ENCODE measurements around the gene NSDHL.

The NSDHL gene

DNA sequence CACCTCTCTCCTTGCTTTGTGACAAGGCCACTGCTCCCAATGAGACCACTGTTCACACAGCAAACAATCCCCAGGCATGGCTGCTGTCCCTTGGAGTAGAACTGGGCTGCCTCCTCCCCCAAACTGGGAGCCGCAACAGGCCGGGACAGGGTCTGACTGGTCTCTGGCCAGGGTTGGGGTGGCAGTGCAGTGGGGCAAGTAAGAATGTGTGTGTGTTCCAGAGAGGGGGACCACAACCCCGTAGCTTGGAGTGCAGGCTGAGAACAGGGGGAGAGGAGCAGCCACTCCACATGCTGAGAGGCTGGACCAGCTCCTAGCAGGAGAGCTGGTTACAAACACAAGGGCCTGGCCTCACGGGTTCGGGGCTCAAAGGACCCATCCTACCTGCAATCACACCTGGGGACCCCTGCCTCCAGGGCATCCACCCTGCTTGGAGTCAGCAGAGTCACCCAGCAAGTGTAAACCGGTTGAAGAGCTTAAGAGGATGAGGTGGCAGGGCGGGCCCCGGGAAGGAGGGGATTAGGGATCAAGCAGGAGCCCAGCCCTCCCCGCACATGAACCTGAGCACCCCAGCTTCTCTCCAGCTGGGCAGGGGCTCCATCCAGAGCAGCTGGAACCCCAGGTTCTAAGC, 63.2 kb downstream of the NSDHL start:
- TF ChIP-seq POLR2A (IDR thresholded peaks at IDR 0.05; ENCODE audit: low read length) (no peak), GATA1 (IDR thresholded peaks at IDR 0.05; ENCODE audit: low read depth, low read length) (no peak)
- no peak for DNase-seq

DNA sequence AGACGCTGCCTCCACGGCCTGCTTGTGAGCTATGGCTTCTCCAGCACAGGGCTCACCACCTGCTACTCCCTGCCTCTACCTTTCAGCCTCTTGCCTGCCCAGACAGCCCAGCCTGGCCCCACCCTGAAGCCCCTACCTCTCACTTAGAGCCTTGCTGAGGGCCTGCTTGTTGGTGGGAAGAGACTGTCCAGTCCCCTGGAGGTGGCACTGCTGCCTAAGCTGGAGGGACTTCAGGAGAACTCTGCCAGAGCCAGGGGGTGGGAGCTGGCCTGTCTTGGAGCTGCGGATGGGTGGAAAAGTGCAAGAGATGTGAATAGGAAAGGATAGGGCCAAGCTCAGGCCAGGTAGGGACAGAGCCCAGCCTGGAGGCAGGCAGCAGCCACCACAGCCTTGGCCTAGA, 64.3 kb downstream of the NSDHL start:
- no peak for DNase-seq
- TF ChIP-seq POLR2A (IDR thresholded peaks at IDR 0.05; ENCODE audit: low read length): no peak
- TF ChIP-seq GATA1 (IDR thresholded peaks at IDR 0.05; ENCODE audit: low read depth, low read length): no peak

GRCh38 chrX:152895724-152896420, 65.0 kb downstream of the NSDHL start:
- TF ChIP-seq GATA1 (IDR thresholded peaks at IDR 0.05; ENCODE audit: low read depth, low read length): no peak
- no peak for TF ChIP-seq POLR2A (IDR thresholded peaks at IDR 0.05; ENCODE audit: low read length)
- no peak for DNase-seq

- TF ChIP-seq GATA1 (IDR thresholded peaks at IDR 0.05; ENCODE audit: low read depth, low read length) (no peak), POLR2A (IDR thresholded peaks at IDR 0.05; ENCODE audit: low read length) (no peak)
- DNase-seq: no peak
These were observed 65.6 kb downstream of the NSDHL start for GRCh38 chrX:152896450-152896849.

GRCh38 chrX:152897222-152898131, 66.6 kb downstream of the NSDHL start, which contains the start of gene ZNF185:
ZNF185 (plus strand) TSS chrX:152898067; CDS start chrX:152914490, 16,423 bp downstream.
- DNase-seq: no peak
- TF ChIP-seq POLR2A (IDR thresholded peaks at IDR 0.05; ENCODE audit: low read length): no peak
- no peak for TF ChIP-seq GATA1 (IDR thresholded peaks at IDR 0.05; ENCODE audit: low read depth, low read length)

- DNase-seq: no peak
- TF ChIP-seq POLR2A (IDR thresholded peaks at IDR 0.05; ENCODE audit: low read length) (no peak), GATA1 (IDR thresholded peaks at IDR 0.05; ENCODE audit: low read depth, low read length) (no peak)
These were observed 67.6 kb downstream of the NSDHL start for GRCh38 chrX:152898442-152898841.

DNA sequence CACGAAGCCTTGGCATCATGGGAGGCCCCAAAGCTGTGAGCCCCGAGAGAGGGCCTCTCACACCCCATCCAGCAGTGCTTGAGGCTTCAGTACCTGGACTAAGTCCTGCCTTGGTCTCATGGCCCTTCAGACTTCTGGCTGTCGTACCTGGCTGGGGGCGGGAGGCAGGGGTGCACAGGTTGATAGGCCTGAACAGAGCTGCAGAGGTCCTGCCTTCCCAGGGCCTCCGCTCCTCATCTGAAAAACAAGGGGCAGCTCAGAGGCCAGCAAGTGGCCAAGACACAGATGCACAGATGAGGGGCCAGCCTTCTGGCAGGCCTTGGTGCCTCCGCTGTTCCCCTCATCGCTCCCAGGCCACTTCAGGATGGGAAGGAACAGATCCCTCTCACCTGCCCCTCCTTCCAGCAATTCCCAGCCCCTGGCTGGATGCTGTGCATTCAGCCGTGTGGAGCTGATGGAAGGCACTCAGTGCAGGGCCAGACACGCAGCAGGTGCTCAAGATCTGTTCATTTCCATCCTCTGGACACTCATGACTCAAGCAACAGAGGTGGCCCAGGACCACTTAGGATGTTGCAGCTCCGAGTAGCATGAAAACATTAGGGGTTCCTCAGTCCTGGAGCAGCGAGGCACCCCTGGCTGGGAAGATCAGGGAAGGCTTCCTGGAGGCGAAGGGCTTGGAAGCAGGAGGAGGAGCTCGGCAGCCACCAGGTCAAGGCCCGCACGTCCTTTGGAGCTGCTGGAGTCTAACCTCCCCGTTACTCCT, 68.4 kb downstream of the NSDHL start:
- TF ChIP-seq GATA1 (IDR thresholded peaks at IDR 0.05; ENCODE audit: low read depth, low read length): no peak
- TF ChIP-seq POLR2A (IDR thresholded peaks at IDR 0.05; ENCODE audit: low read length): no peak
- DNase-seq: no peak

GRCh38 chrX:152899874-152900719, 69.2 kb downstream of the NSDHL start:
- TF ChIP-seq GATA1 (IDR thresholded peaks at IDR 0.05; ENCODE audit: low read depth, low read length): no peak
- no peak for TF ChIP-seq POLR2A (IDR thresholded peaks at IDR 0.05; ENCODE audit: low read length)
- DNase-seq: no peak

DNA sequence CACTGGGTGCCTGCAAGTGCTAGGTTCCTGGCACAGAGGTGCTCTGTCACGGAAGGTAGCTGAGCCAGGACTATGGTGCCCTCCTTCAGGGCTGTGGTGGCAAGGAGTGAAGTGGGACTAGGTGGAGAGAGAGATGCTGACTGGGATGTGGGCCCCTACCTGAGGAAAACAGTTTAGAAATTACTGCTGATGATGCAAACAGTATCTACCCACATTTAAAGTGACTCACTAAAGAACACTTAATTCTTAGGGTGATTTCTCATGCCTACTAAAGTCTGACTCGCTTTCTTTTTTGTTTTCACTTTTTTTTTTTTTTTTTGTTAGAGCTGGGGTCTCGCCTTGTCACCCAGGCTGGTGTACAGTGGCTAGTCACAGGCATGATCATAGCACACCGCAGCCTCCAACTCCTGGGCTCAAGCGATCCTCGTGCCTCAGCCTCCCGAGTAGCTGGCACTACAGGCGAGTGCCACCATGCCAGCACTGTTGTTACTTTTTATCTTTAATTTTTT, 70.1 kb downstream of the NSDHL start:
- DNase-seq: no peak
- TF ChIP-seq GATA1 (IDR thresholded peaks at IDR 0.05; ENCODE audit: low read depth, low read length): no peak
- TF ChIP-seq POLR2A (IDR thresholded peaks at IDR 0.05; ENCODE audit: low read length): no peak

- TF ChIP-seq POLR2A (IDR thresholded peaks at IDR 0.05; ENCODE audit: low read length): no peak
- no peak for TF ChIP-seq GATA1 (IDR thresholded peaks at IDR 0.05; ENCODE audit: low read depth, low read length)
- DNase-seq: no peak
These were observed 71.1 kb downstream of the NSDHL start for GRCh38 chrX:152901816-152902501.

- TF ChIP-seq POLR2A (IDR thresholded peaks at IDR 0.05; ENCODE audit: low read length) (no peak), GATA1 (IDR thresholded peaks at IDR 0.05; ENCODE audit: low read depth, low read length) (no peak)
- DNase-seq: no peak
These were observed 71.6 kb downstream of the NSDHL start for GRCh38 chrX:152902502-152902820.

- no peak for TF ChIP-seq GATA1 (IDR thresholded peaks at IDR 0.05; ENCODE audit: low read depth, low read length)
- no peak for TF ChIP-seq POLR2A (IDR thresholded peaks at IDR 0.05; ENCODE audit: low read length)
- no peak for DNase-seq
These were observed 72.7 kb downstream of the NSDHL start for GRCh38 chrX:152903589-152903988.
